PFSK-1 (cell line): ENCODE data around the gene SCUBE1.

Source experiments
- POLR2AphosphoS5 ChIP-seq: IDR thresholded peaks from 2 replicates; pipeline ENCODE4 v1.6.1; 2012; ENCODE audit warnings: low read depth, mild to moderate bottlenecking, control low read depth, low read length, moderate library complexity
- TAF1 ChIP-seq: IDR thresholded peaks from 2 replicates; pipeline ENCODE4 v1.6.1; 2012; ENCODE audit warnings: low read length, control low read depth, borderline replicate concordance; ENCODE audit not compliant: insufficient read depth

- TF ChIP-seq POLR2AphosphoS5: no peak
- no peak for TF ChIP-seq TAF1
Observed at GRCh38 chr22:43198936-43199335, 144.2 kb downstream of the SCUBE1 start.
